ENCODE measurements around the gene PPIP5K2. TPM values are rescaled to one million over a fixed set of nuclear protein-coding genes. Genes with fewer than 3 reads are reported as not detected.
"Not testable (repeated sequence)": the region's sequence is repeated elsewhere in the genome, so short reads cannot be mapped to it uniquely, and the experiment has no call there.

The PPIP5K2 gene
- total RNA-seq (2022) = 29.7 and 35.5 TPM in 2 replicates
- percentile 73 among the genes with signal in this experiment for Bru-seq, nascent RNA
- percentile 72 among the genes with signal in this experiment for BruChase-seq, experiment 1, labeled RNA remaining after a 6-hour chase
- BruChase-seq, experiment 2, labeled RNA remaining after a 2-hour chase = percentile 77 among the genes with signal in this experiment
- long read RNA-seq, full-length matches to known transcripts = 1 of 13 reads
- long read RNA-seq, partial matches to known transcripts = 1 of 13 reads
- long read RNA-seq, other reads (novel, unspliced or antisense) = 11 of 13 reads

DNA sequence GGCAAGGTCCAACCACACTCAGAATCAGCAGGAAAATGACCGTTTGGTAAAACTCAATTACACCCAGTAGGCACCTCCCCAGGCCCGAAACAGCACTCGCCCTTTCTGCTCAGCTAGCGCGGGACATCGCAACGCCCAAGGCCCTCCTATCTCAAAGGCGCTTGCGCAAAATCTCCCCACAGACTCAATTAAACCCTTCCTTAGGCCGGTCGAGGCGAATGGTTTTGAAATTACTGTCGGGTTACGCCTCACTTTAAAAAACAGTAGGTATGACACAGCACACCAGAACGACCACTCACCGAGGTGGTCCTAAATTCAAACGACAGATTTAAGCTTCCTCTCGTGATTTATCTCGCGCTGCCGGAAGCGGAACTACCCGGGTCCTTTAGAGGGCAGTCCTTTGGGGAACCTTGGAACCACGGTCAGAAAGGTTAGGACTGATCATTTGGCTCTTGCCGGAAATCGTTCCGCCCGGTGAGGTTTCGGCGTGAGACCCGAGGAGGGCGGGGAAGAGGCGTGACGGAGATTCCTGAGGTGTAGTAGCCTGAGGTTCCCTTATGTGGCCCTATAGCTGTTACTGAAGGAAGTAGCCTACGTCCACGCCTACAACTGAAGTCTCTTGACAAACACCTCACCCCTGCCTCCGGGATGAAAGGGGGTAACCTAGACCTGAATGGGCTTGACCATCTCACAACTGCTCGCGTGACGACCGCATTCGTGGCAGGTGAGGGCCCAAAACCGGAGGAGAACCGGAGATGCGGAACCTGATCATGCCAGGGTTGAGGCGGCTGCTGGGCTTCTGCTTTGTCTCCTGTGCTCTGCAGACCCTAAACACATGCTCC, at the start of gene PPIP5K2, which contains the start of gene GIN1:
PPIP5K2 (plus strand) TSS at position 537 of the 842 bp plus-strand sequence. CDS start 9,289 bp downstream, outside the sequence.
GIN1 (minus strand) TSS at position 374 of the 842 bp plus-strand sequence. CDS start 11,431 bp downstream, outside the sequence.
- no peaks in the 10 kb centered on the region for H3K27me3 Mint-ChIP-seq (ENCODE audit: insufficient read depth, unreplicated experiment)
- TF ChIP-seq, protein P1, sequence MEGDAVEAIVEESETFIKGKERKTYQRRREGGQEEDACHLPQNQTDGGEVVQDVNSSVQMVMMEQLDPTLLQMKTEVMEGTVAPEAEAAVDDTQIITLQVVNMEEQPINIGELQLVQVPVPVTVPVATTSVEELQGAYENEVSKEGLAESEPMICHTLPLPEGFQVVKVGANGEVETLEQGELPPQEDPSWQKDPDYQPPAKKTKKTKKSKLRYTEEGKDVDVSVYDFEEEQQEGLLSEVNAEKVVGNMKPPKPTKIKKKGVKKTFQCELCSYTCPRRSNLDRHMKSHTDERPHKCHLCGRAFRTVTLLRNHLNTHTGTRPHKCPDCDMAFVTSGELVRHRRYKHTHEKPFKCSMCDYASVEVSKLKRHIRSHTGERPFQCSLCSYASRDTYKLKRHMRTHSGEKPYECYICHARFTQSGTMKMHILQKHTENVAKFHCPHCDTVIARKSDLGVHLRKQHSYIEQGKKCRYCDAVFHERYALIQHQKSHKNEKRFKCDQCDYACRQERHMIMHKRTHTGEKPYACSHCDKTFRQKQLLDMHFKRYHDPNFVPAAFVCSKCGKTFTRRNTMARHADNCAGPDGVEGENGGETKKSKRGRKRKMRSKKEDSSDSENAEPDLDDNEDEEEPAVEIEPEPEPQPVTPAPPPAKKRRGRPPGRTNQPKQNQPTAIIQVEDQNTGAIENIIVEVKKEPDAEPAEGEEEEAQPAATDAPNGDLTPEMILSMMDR (IDR thresholded peaks at IDR 0.05; ENCODE audit: unreplicated experiment) = no peak
- BruUV-seq (replicated peaks) = no TSS peak
- H3K4me1 Mint-ChIP-seq (ENCODE audit: insufficient read depth, unreplicated experiment) = peaks cover 23% of the 10 kb centered on the region
- DNase-seq (ENCODE audit: unreplicated experiment) = peak; percentile 99
- intact Hi-C loops (cut with micrococcal nuclease) = no loop called here
- H3K36me3 Mint-ChIP-seq (ENCODE audit: insufficient read depth, unreplicated experiment) = peaks cover 6% of the 10 kb centered on the region
- ChIA-PET POLR2A (interaction anchor here (0.6 to 3.1 kb wide), 34 partner anchors 13 to 576 kb away, joined by 3 to 43 read pairs (median 4); partner anchors contain the start of genes MACIR, NUDT12 and PAM), CTCF (interaction anchor here (0.6 to 2.0 kb wide), 5 partner anchors 20 to 613 kb away, joined by 3 to 11 read pairs (median 4); no protein-coding TSS in a partner anchor)
- peak within 1 kb of the TSS; percentile 83 for H3K4me3 Mint-ChIP-seq (ENCODE audit: unreplicated experiment)
- H3K27ac Mint-ChIP-seq (ENCODE audit: low read depth, unreplicated experiment) = peak within 1 kb of the TSS; percentile 98
- no peaks in the 10 kb centered on the region for H3K9me3 Mint-ChIP-seq (ENCODE audit: unreplicated experiment)

DNA sequence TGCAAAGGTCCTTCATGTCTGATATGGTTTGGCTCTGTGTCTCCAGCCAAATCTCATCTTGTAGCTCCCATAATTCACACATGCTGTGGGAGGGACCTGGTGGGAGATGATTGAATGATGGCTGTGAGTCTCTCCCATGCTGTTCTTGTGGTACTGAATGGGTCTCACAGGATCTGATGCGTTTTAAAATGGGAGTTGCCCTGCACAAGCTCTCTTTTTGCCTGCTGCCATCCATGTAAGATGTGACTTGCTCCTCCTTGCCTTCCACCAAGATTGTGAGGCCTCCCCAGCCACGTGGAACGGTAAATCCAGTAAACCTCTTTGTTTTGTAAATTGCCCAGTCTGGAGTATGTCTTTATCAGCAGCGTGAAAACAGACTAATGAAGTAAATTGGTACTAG, 46.6 kb upstream of the PPIP5K2 start:
- H3K9me3 Mint-ChIP-seq (ENCODE audit: unreplicated experiment) = peaks cover 56% of the 10 kb centered on the region
- BruUV-seq (replicated peaks); H3K36me3 Mint-ChIP-seq (ENCODE audit: insufficient read depth, unreplicated experiment); CTCF ChIA-PET; intact Hi-C loops (cut with micrococcal nuclease); H3K4me1 Mint-ChIP-seq (ENCODE audit: insufficient read depth, unreplicated experiment); H3K27me3 Mint-ChIP-seq (ENCODE audit: insufficient read depth, unreplicated experiment); H3K4me3 Mint-ChIP-seq (ENCODE audit: unreplicated experiment); H3K27ac Mint-ChIP-seq (ENCODE audit: low read depth, unreplicated experiment); DNase-seq (ENCODE audit: unreplicated experiment); POLR2A ChIA-PET: not testable (repeated sequence)

DNA sequence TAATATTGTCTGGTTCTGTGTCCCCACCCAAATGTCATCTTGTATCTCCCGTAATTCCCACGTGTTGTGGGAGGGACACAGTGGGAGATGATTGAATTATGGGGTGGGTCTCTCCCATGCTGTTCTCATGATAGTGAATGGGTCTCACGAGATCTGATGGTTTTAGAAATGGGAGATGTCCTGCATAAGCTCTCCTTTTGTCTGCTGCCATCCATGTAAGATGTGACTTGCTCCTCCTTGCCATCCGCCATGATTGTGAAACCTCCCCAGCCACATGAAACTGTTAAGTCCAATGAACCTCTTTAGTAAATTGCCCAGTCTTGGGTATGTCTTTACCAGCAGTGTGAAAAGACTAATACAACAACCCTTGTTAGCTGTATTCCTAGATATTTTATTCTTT, 44.7 kb upstream of the PPIP5K2 start:
- ChIA-PET POLR2A (no interaction called here), CTCF (interaction anchor here (0.7 kb wide), 1 partner anchor 295 kb away, joined by 3 read pairs; no protein-coding TSS in a partner anchor)
- H3K36me3 Mint-ChIP-seq (ENCODE audit: insufficient read depth, unreplicated experiment) = no peaks in the 10 kb centered on the region
- intact Hi-C loops (cut with micrococcal nuclease) = no loop called here
- H3K4me1 Mint-ChIP-seq (ENCODE audit: insufficient read depth, unreplicated experiment) = no peaks in the 10 kb centered on the region
- no TSS peak for BruUV-seq (replicated peaks)
- H3K27me3 Mint-ChIP-seq (ENCODE audit: insufficient read depth, unreplicated experiment) = no peaks in the 10 kb centered on the region
- no peak overlapping the region for H3K4me3 Mint-ChIP-seq (ENCODE audit: unreplicated experiment)
- TF ChIP-seq, protein P1 (IDR thresholded peaks at IDR 0.05; ENCODE audit: unreplicated experiment) = no peak
- no peak for DNase-seq (ENCODE audit: unreplicated experiment)
- H3K9me3 Mint-ChIP-seq (ENCODE audit: unreplicated experiment) = peaks cover 60% of the 10 kb centered on the region
- no peak overlapping the region for H3K27ac Mint-ChIP-seq (ENCODE audit: low read depth, unreplicated experiment)

- TF ChIP-seq, protein P1 (IDR thresholded peaks at IDR 0.05; ENCODE audit: unreplicated experiment) = no peak
- Mint-ChIP-seq H3K27ac (ENCODE audit: low read depth, unreplicated experiment) (no peak overlapping the region), H3K9me3 (ENCODE audit: unreplicated experiment) (peaks cover 66% of the 10 kb centered on the region), H3K36me3 (ENCODE audit: insufficient read depth, unreplicated experiment) (peaks cover 5% of the 10 kb centered on the region), H3K27me3 (ENCODE audit: insufficient read depth, unreplicated experiment) (no peaks in the 10 kb centered on the region), H3K4me3 (ENCODE audit: unreplicated experiment) (no peak overlapping the region), H3K4me1 (ENCODE audit: insufficient read depth, unreplicated experiment) (no peaks in the 10 kb centered on the region)
- ChIA-PET CTCF (no interaction called here), POLR2A (no interaction called here)
- no peak for DNase-seq (ENCODE audit: unreplicated experiment)
- intact Hi-C loops (cut with micrococcal nuclease) = no loop called here
- no TSS peak for BruUV-seq (replicated peaks)
Measured at GRCh38 chr5:103079796-103080195, 40.3 kb upstream of the PPIP5K2 start.

All from MCF 10A (cell line).